Fibroblast of mammary gland (primary cell): ENCODE data around the gene BRSK2.

Experiments
- DNase-seq: peaks from one replicate; pipeline ENCODE4 v3.0.0-alpha.2; 2010; ENCODE audit warnings: low read depth
- H3K4me3 ChIP-seq: 2 replicates; pipeline ENCODE4 v1.5.1; 2011; ENCODE audit warnings: low read depth, mild to moderate bottlenecking, low read length, moderate library complexity; ENCODE audit not compliant: control insufficient read depth
- TF ChIP-seq, protein P1 (sequence below): conservative IDR thresholded peaks from 2 replicates; pipeline ENCODE4 v1.5.1; 2011; ENCODE audit warnings: low read depth, low read length, inconsistent platforms; ENCODE audit not compliant: control insufficient read depth, insufficient read depth

The BRSK2 gene

DNA sequence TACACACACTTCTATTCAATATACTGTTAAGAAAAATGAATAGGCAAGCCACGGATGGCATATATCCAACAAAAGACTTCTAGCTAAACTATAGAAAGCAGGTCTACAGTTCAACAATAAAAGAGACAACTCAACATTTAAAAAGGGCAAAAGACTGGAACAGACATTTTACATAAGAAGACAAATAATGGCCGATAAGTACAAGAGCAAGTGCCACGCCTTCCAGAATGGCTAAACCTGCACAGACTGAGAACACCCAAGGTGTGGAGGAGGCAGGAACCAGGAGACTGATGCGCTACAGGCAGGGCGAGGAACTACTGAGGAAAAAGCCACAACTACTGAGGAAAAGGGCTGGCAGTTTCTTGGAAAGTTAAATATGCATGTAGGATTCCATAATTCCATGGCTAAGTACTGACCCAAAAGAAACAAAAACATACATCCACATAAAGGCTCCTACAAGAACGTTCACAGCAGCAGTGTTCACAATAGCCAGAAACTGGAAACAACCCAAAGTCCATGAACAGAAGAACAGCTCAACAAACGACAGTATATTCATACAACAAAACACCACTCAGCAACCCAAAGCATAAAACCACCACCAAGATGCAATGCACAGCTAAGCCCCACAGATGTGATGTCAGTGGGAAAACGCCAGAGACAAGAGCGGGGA lies 106.5 kb downstream of the BRSK2 start:
- TF ChIP-seq, protein P1, sequence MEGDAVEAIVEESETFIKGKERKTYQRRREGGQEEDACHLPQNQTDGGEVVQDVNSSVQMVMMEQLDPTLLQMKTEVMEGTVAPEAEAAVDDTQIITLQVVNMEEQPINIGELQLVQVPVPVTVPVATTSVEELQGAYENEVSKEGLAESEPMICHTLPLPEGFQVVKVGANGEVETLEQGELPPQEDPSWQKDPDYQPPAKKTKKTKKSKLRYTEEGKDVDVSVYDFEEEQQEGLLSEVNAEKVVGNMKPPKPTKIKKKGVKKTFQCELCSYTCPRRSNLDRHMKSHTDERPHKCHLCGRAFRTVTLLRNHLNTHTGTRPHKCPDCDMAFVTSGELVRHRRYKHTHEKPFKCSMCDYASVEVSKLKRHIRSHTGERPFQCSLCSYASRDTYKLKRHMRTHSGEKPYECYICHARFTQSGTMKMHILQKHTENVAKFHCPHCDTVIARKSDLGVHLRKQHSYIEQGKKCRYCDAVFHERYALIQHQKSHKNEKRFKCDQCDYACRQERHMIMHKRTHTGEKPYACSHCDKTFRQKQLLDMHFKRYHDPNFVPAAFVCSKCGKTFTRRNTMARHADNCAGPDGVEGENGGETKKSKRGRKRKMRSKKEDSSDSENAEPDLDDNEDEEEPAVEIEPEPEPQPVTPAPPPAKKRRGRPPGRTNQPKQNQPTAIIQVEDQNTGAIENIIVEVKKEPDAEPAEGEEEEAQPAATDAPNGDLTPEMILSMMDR = no peak
- no peak for DNase-seq
- no peak overlapping the region for H3K4me3 ChIP-seq

DNA sequence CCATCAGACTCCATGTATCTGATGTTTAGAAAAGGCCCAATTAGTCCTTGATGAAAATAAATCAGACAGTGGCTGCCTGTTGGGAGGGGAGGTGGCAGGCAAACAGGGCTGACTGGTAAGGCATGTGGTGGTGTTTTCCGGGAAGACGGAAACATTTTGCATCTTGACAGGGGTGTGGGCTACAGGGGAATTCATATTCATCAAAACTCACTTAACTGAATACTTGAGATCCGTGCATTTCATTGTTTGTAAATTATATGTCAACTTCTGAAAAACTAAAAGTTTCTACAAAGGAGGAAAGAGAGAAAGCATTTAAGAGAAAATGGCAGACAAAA lies 107.0 kb downstream of the BRSK2 start:
- TF ChIP-seq, protein P1 = no peak
- DNase-seq = no peak

DNA sequence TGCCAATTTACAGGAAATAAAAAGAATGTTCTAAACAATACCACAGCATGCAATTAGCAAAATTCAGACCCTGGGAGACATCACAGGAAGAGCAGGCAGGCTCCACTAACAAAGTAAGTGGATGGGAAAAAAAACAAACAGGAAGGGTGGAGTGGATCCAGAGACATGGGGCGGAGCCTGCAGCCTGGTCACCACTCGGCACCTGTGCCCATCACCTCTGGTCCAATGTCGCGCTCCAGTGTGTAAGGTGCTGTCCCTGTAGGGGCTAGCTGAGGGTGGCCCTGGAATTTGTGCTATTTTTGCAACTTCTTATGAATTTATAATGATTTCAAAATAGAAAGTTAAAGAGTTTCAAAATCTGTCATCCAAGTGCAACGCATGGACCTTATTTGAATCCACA lies 107.9 kb downstream of the BRSK2 start:
- no peak for DNase-seq
- TF ChIP-seq, protein P1 = no peak
- no peak overlapping the region for H3K4me3 ChIP-seq

More for the DNA sequence above, 107.0 kb downstream of the BRSK2 start:
- no peak overlapping the region for H3K4me3 ChIP-seq

DNA sequence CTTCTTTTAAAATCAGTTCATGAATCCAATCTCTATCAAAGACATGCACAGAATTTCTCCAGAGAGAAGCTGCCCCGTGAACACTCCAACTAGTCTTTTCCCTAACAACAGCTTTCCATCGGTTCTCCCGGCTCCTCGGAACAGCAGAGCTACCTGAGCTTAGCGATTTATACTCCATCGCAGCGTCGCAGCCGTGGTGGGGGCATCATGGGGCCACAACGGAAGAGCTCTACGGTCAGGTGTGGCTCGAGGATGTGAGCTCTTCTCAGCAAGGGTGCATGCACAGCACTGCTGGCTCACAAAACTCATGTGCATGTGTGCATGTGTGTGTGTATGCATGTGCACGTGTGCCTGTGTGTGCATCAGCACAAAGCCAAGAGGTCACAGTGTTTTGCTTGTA lies 108.5 kb downstream of the BRSK2 start:
- TF ChIP-seq, protein P1 = no peak
- H3K4me3 ChIP-seq = no peak overlapping the region
- no peak for DNase-seq

DNA sequence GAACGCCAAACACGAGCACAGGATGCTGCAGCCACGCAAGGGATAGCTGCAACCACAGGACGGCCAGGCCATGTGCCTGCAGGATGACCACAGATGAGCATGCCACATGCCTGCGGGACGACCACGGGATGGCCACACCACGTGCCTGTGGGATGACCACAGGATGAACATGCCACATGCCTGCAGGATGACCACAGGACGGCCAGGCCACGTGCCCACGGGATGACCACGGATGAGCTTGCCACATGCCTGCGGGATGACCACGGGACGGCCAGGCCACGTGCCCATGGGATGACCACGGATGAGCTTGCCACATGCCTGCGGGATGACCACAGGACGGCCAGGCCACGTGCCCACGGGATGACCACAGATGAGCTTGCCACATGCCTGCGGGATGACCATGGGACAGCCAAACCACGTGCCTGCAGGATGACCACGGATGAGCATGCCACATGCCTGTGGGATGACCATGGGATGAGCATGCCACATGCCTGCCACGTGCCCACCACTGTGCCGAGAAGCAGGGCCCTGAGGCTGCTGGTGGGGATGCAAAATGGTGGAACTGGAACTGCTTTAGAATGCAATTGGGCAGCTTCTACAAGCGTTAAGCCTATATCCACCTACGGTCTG lies 109.6 kb downstream of the BRSK2 start:
- TF ChIP-seq, protein P1 = no peak
- no peak overlapping the region for H3K4me3 ChIP-seq
- DNase-seq = no peak

DNA sequence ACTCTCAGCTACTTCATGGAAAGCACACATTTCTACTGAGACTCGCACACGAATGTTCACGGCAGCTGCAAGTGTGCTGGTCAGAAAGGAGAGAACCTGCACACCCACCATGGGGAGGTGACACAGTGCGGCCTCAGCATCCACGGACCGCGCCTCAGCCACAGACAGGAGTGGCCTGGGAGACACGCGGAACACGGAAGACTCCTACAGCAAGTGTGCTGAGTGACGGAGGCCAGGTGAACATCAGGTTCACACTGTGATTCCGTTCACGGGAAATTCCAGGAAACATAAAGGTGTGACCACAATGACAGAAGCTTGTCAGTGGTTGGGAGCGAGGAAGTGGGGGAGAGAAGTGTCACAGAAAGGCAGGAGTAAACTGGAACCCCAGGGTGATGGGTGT lies 110.2 kb downstream of the BRSK2 start:
- no peak overlapping the region for H3K4me3 ChIP-seq
- DNase-seq = no peak
- TF ChIP-seq, protein P1 = no peak
